Astrocyte (in vitro differentiated cells and primary cell): Measurements from ENCODE around the gene TRERF1.

Experiments
- EZH2 ChIP-seq: IDR thresholded peaks from 2 replicates; pipeline ENCODE4 v1.6.1; 2012; ENCODE audit warnings: mild to moderate bottlenecking, low read length, inconsistent platforms; ENCODE audit not compliant: insufficient read depth
- TF ChIP-seq, protein P1 (sequence below): IDR thresholded peaks from 2 replicates; pipeline ENCODE4 v1.5.1; 2011; ENCODE audit warnings: low read depth, mild to moderate bottlenecking, inconsistent platforms, low read length, moderate library complexity; ENCODE audit not compliant: insufficient read depth

DNA sequence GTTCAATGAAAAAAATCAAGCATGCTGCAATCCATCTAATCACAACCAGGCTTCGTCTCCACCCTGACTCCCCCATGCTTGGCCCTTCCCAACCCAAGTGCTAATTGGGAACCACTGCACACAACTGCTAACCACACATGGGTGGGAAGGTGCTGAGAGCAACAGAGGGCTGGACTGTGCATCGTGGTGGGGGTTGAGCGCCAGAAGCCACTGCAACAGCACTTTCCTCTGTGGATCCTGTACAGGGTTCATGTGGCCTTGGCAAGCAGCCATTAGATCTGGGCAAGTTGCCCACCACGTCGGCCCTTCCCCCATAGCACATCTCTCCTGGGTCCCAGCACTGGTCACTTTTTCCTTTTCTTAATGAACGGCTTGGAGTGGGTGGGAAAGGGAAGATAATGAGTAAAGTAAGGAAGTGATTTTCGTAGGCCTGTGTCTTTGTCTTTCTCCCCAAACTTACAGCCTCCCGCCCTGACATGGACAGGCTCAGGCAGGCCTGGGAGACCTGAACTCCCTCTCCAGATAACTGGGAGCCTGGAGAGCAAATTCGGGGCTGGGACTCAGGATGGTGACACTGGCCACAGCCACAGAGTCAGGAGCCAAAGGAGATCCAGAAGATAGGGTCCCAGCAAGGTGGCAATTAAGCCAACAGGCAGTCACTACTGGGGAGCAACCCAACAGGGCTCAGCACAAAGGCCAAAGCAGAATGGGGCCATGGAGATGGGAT, 199.7 kb downstream of the TRERF1 start:
- TF ChIP-seq, protein P1, sequence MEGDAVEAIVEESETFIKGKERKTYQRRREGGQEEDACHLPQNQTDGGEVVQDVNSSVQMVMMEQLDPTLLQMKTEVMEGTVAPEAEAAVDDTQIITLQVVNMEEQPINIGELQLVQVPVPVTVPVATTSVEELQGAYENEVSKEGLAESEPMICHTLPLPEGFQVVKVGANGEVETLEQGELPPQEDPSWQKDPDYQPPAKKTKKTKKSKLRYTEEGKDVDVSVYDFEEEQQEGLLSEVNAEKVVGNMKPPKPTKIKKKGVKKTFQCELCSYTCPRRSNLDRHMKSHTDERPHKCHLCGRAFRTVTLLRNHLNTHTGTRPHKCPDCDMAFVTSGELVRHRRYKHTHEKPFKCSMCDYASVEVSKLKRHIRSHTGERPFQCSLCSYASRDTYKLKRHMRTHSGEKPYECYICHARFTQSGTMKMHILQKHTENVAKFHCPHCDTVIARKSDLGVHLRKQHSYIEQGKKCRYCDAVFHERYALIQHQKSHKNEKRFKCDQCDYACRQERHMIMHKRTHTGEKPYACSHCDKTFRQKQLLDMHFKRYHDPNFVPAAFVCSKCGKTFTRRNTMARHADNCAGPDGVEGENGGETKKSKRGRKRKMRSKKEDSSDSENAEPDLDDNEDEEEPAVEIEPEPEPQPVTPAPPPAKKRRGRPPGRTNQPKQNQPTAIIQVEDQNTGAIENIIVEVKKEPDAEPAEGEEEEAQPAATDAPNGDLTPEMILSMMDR: no peak
- no peak for TF ChIP-seq EZH2
